ENCODE measurements around the gene CASP14. TPM values are rescaled to one million over a fixed set of nuclear protein-coding genes. Genes with fewer than 3 reads are reported as not detected.

CASP14 gene
- total RNA-seq, 1 experiment from 2014 or later, result not detected

- Histone ChIP-seq H3K27ac (ENCODE audit: low read depth, low read length) (no peak overlapping the region), H4K20me1 (ENCODE audit: insufficient read depth) (no peaks in the 10 kb centered on the region), H3K4me3 (replicated peaks in 1 of 2; ENCODE audit: low read depth in 1 of 2, low read length in 2 of 2) (no peak overlapping the region), H3K9ac (ENCODE audit: low read length) (no peak overlapping the region), H3K4me1 (ENCODE audit: control insufficient read depth in 1 of 2, insufficient read depth in 2 of 2, low read length in 2 of 2) (no peaks in the 10 kb centered on the region), H3K36me3 (ENCODE audit: control insufficient read depth in 1 of 2, insufficient read depth in 2 of 2, low read length in 2 of 2) (no peaks in the 10 kb centered on the region), H3K4me2 (ENCODE audit: low read length) (no peak overlapping the region), H3K79me2 (ENCODE audit: insufficient read depth, low read length) (no peaks in the 10 kb centered on the region), H3K27me3 (ENCODE audit: insufficient read depth, low read length) (peaks cover 51% of the 10 kb centered on the region), H2AFZ (ENCODE audit: low read depth, low read length, poor library complexity, severe bottlenecking) (no peak overlapping the region), H3K9me3 (ENCODE audit: control insufficient read depth in 1 of 2, insufficient read depth in 1 of 2, low read depth in 1 of 2, low read length in 2 of 2) (no peaks in the 10 kb centered on the region), H3K9me2 (ENCODE audit: insufficient read depth) (no peaks in the 10 kb centered on the region)
- TF ChIP-seq EZH2 (IDR thresholded peaks at IDR 0.05), result no peak
- TF ChIP-seq ATF3 (IDR thresholded peaks at IDR 0.05), result no peak
- TF ChIP-seq POLR2A (IDR thresholded peaks at IDR 0.05; ENCODE audit: borderline replicate concordance, extremely low read depth, insufficient read depth, insufficient read length), result no peak
- no peak for TF ChIP-seq POLR2AphosphoS5 (IDR thresholded peaks at IDR 0.05; ENCODE audit: low read depth, low read length)
- CTCF ChIA-PET, result no interaction called here
- POLR2A ChIA-PET, result no interaction called here
- intact Hi-C loops (cut with micrococcal nuclease), result no loop called here
- DNase-seq (ENCODE audit: low read depth, low spot score) (no peak), ATAC-seq (no peak)
- no TSS peak for BruUV-seq (replicated peaks)
- RAD21 ChIA-PET (ENCODE audit: low non-redundant PET in 1 of 2, low total read pairs in 2 of 2, uncharacterized antibody in 2 of 2, unreplicated experiment in 2 of 2), result no interaction called here
Observed at GRCh38 chr19:15042003-15042402, 7.3 kb upstream of the CASP14 start.

GRCh38 chr19:15042826-15043225, 6.5 kb upstream of the CASP14 start:
- Histone ChIP-seq H3K4me2 (ENCODE audit: low read length) (no peak overlapping the region), H3K9me2 (ENCODE audit: insufficient read depth) (no peaks in the 10 kb centered on the region), H4K20me1 (ENCODE audit: insufficient read depth) (no peaks in the 10 kb centered on the region), H2AFZ (ENCODE audit: low read depth, low read length, poor library complexity, severe bottlenecking) (no peak overlapping the region), H3K27ac (ENCODE audit: low read depth, low read length) (no peak overlapping the region), H3K27me3 (ENCODE audit: insufficient read depth, low read length) (peaks cover 51% of the 10 kb centered on the region), H3K79me2 (ENCODE audit: insufficient read depth, low read length) (no peaks in the 10 kb centered on the region), H3K4me1 (ENCODE audit: control insufficient read depth in 1 of 2, insufficient read depth in 2 of 2, low read length in 2 of 2) (no peaks in the 10 kb centered on the region), H3K9me3 (ENCODE audit: control insufficient read depth in 1 of 2, insufficient read depth in 1 of 2, low read depth in 1 of 2, low read length in 2 of 2) (no peaks in the 10 kb centered on the region), H3K36me3 (ENCODE audit: control insufficient read depth in 1 of 2, insufficient read depth in 2 of 2, low read length in 2 of 2) (no peaks in the 10 kb centered on the region), H3K9ac (ENCODE audit: low read length) (no peak overlapping the region), H3K4me3 (replicated peaks in 1 of 2; ENCODE audit: low read depth in 1 of 2, low read length in 2 of 2) (no peak overlapping the region)
- CTCF ChIA-PET, result no interaction called here
- POLR2A ChIA-PET, result no interaction called here
- BruUV-seq (replicated peaks), result no TSS peak
- no peak for ATAC-seq
- RAD21 ChIA-PET (ENCODE audit: low non-redundant PET in 1 of 2, low total read pairs in 2 of 2, uncharacterized antibody in 2 of 2, unreplicated experiment in 2 of 2), result no interaction called here
- intact Hi-C loops (cut with micrococcal nuclease), result no loop called here
- DNase-seq (ENCODE audit: low read depth, low spot score), result no peak
- TF ChIP-seq POLR2AphosphoS5 (IDR thresholded peaks at IDR 0.05; ENCODE audit: low read depth, low read length) (no peak), ZBTB33 (IDR thresholded peaks at IDR 0.05; ENCODE audit: extremely low read depth, insufficient replicate concordance, low read length) (no peak), TCF7L2 (IDR thresholded peaks at IDR 0.05; ENCODE audit: borderline replicate concordance, extremely low read depth, insufficient read depth, insufficient read length) (no peak), REST (IDR thresholded peaks at IDR 0.05; ENCODE audit: low read depth) (no peak), FOSL1 (IDR thresholded peaks at IDR 0.05; ENCODE audit: low read depth) (no peak), YY1 (IDR thresholded peaks at IDR 0.05; ENCODE audit: extremely low read depth, insufficient replicate concordance, low read depth, low read length) (no peak), SRF (IDR thresholded peaks at IDR 0.05; ENCODE audit: low read depth) (no peak), CBX3 (IDR thresholded peaks at IDR 0.05; ENCODE audit: low read depth) (no peak), ZFX (IDR thresholded peaks at IDR 0.05) (no peak), JUND (IDR thresholded peaks at IDR 0.05) (no peak), ZNF274 (IDR thresholded peaks at IDR 0.05; ENCODE audit: low read depth, low read length) (no peak), SP1 (IDR thresholded peaks at IDR 0.05; ENCODE audit: low read depth) (no peak), EZH2phosphoT487 (IDR thresholded peaks at IDR 0.05; ENCODE audit: borderline replicate concordance) (no peak), POLR2A (IDR thresholded peaks at IDR 0.05; ENCODE audit: borderline replicate concordance, extremely low read depth, insufficient read depth, insufficient read length) (no peak), ELF1 (IDR thresholded peaks at IDR 0.05; ENCODE audit: borderline replicate concordance, low read depth) (no peak)
